ENCODE results near the gene FBP1.

- TF ChIP-seq YY1 (IDR thresholded peaks at IDR 0.05; ENCODE audit: insufficient read depth, insufficient read length) (no peak), SUZ12 (IDR thresholded peaks at IDR 0.05; ENCODE audit: extremely low read depth, insufficient read depth, insufficient read length) (no peak), ZNF274 (IDR thresholded peaks at IDR 0.05; ENCODE audit: low read depth, low read length) (no peak)
Measured at GRCh38 chr9:94680621-94681020, 41.3 kb upstream of the FBP1 start.

Data from NT2/D1 (cell line).